Calu3 (cell line): ENCODE results near the gene MYO1E. TPM values are rescaled to one million over a fixed set of nuclear protein-coding genes. Genes with fewer than 3 reads are reported as not detected.
A peak's percentile ranks its signal among the peaks of the same experiment; 100 is the strongest.

Experiments
- BruUV-seq: library from RNA; stranded (reverse); fragments of 400-500 nt; replicated peaks from 2 replicates; lab custom pipeline; 2021; lab: Mats Ljungman, UMichigan
- CTCF ChIA-PET: fragments of 300-600 bp; sonication (Branson Sonifier 250); formaldehyde crosslinking; loops from one replicate; lab custom pipeline; 2022; ENCODE audit warnings: antibody characterized with exemption; lab: Charles Lee
- DNase-seq: peaks from one replicate; pipeline ENCODE4 v3.0.0; 2022
- H3K27ac Mint-ChIP-seq: one replicate; pipeline ENCODE4 v1.8.0; 2022; ENCODE audit warnings: mixed read lengths; ENCODE audit not compliant: unreplicated experiment
- H3K27me3 Mint-ChIP-seq: one replicate; pipeline ENCODE4 v1.8.0; 2022; ENCODE audit warnings: mixed read lengths; ENCODE audit not compliant: unreplicated experiment
- H3K36me3 Mint-ChIP-seq: one replicate; pipeline ENCODE4 v1.8.0; 2022; ENCODE audit warnings: mild to moderate bottlenecking, moderate library complexity, mixed read lengths; ENCODE audit not compliant: insufficient read depth, unreplicated experiment
- H3K4me1 Mint-ChIP-seq: one replicate; pipeline ENCODE4 v1.8.0; 2022; ENCODE audit warnings: mild to moderate bottlenecking, low read depth, mixed read lengths; ENCODE audit not compliant: unreplicated experiment
- H3K4me3 Mint-ChIP-seq: one replicate; pipeline ENCODE4 v1.8.0; 2022; ENCODE audit warnings: mild to moderate bottlenecking, low read depth, moderate library complexity, mixed read lengths; ENCODE audit not compliant: unreplicated experiment
- H3K9me3 Mint-ChIP-seq: one replicate; pipeline ENCODE4 v1.8.0; 2022; ENCODE audit warnings: low read depth, mixed read lengths; ENCODE audit not compliant: unreplicated experiment
- CTCF ChIP-seq: fragments of 200-600 bp; IDR thresholded peaks from one replicate; pipeline ENCODE4 v1.8.0; 2022; ENCODE audit warnings: antibody characterized with exemption; ENCODE audit not compliant: unreplicated experiment
- intact Hi-C: fragments of 100-400 bp; cut with micrococcal nuclease; formaldehyde crosslinking; loops from one replicate; pipeline ENCODE4 v1.10.0; 2022; ENCODE audit not compliant: unreplicated experiment
- total RNA-seq: library from RNA; stranded (reverse); gene quantifications from 2 replicates; pipeline ENCODE4 v1.2.3, GENCODE V29; 2022

The MYO1E gene
- total RNA-seq, 1 experiment from 2014 or later = 617 TPM

DNA sequence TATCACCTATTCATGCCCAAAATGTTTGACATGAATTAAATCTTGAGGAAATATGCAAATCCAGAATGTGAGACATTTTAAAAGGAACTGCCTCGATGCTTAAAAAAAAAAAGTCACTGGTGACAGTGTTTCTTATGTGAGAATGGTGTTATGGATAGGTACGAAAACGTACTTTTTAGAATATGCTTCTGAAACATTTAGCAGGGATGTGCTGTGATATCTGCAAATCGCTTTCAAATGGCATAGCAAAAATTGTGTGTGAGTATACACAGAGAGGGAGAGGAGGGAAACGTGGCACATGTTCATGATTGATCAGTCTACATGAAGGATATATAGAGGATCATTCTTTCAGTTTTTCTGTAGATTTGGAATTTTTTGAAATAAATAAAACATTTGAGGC lies 251.7 kb downstream of the MYO1E start:
- Mint-ChIP-seq H3K36me3 (peaks cover 89% of the 10 kb centered on the region), H3K27me3 (no peaks in the 10 kb centered on the region), H3K4me1 (peaks cover 8% of the 10 kb centered on the region), H3K4me3 (no peak overlapping the region), H3K9me3 (no peaks in the 10 kb centered on the region), H3K27ac (no peak overlapping the region)
- CTCF ChIA-PET = interaction anchor here (1.2 to 1.4 kb wide), 2 partner anchors 11 to 14 kb away, joined by 3 read pairs; no protein-coding TSS in a partner anchor
- BruUV-seq = TSS peak; percentile 1
- DNase-seq = no peak
- intact Hi-C loops = no loop called here
- no peak for TF ChIP-seq CTCF

DNA sequence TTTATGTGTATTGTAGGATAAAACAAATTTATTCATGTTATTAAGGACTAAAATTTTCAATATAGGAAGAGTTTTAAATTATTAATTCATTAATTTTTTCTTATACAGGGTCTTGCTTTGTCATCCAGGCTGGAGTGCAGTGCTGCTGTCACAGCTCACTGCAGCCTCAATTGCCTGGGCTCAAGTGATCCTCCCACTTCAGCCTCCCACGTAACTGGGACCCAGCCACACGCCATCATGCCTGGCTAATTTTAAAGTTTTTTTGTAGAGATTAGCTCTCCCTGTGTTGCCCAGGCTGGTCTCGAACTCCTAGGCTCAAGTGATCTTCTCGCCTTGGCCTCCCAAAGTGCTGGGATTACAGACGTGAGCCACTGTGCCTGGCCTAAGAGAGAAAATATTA lies 253.0 kb downstream of the MYO1E start:
- H3K27ac Mint-ChIP-seq = no peak overlapping the region
- intact Hi-C loops = no loop called here
- no peaks in the 10 kb centered on the region for H3K9me3 Mint-ChIP-seq
- H3K4me3 Mint-ChIP-seq = no peak overlapping the region
- CTCF ChIA-PET = interaction anchor here (1.2 to 1.4 kb wide), 2 partner anchors 13 kb away, joined by 3 read pairs; no protein-coding TSS in a partner anchor
- peaks cover 89% of the 10 kb centered on the region for H3K36me3 Mint-ChIP-seq
- no peak for TF ChIP-seq CTCF
- BruUV-seq = no TSS peak
- no peak for DNase-seq
- H3K4me1 Mint-ChIP-seq = peaks cover 8% of the 10 kb centered on the region
- H3K27me3 Mint-ChIP-seq = no peaks in the 10 kb centered on the region

- Mint-ChIP-seq H3K27me3 (no peaks in the 10 kb centered on the region), H3K9me3 (no peaks in the 10 kb centered on the region), H3K4me3 (no peak overlapping the region), H3K4me1 (peaks cover 4% of the 10 kb centered on the region), H3K36me3 (peaks cover 83% of the 10 kb centered on the region), H3K27ac (no peak overlapping the region)
- intact Hi-C loops = no loop called here
- TF ChIP-seq CTCF = no peak
- no peak for DNase-seq
- BruUV-seq = no TSS peak
- CTCF ChIA-PET = interaction anchor here (1.1 kb wide), 1 partner anchor 412 kb away, joined by 4 read pairs; no protein-coding TSS in a partner anchor
These were observed 255.9 kb downstream of the MYO1E start for GRCh38 chr15:59116771-59117170.

DNA sequence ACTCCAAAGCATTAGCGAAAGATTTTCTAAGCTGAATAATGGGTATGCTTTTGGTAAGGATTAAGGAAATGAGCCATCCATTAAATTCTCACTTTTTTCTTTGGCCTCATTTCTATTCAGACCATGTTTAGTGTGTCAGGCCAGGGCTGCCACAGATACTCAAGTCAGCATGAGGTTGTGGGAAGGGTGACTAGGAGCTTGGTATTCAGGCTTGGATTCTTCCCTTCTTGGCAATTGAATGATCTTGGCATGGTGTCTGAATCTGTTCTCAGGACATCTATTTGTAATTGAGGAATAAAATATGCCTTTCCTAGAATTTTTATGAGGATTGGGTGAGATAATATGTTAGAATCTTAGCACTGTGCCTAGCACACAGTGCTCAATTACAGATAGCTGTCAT lies 256.5 kb downstream of the MYO1E start:
- TF ChIP-seq CTCF = no peak
- BruUV-seq = no TSS peak

More for the DNA sequence above, 256.5 kb downstream of the MYO1E start:
- DNase-seq = no peak
- CTCF ChIA-PET = interaction anchor here (0.7 to 1.1 kb wide), 2 partner anchors 385 to 412 kb away, joined by 4 to 5 read pairs; no protein-coding TSS in a partner anchor
- Mint-ChIP-seq H3K4me3 (no peak overlapping the region), H3K9me3 (no peaks in the 10 kb centered on the region), H3K36me3 (peaks cover 84% of the 10 kb centered on the region), H3K27me3 (no peaks in the 10 kb centered on the region), H3K27ac (no peak overlapping the region), H3K4me1 (peaks cover 8% of the 10 kb centered on the region)
- intact Hi-C loops = no loop called here
